GM12878 (cell line): ENCODE results near the gene ABCA10. TPM values are rescaled to one million over a fixed set of nuclear protein-coding genes. Genes with fewer than 3 reads are reported as not detected.

Experiments
- ATAC-seq: fragments of 200-7000 bp; cut with Tn5 transposase; 3 replicates; pipeline ENCODE4 v1.9.1; 2020; ENCODE audit warnings: mild to moderate bottlenecking, moderate library complexity
- BruUV-seq: library from RNA; stranded (reverse); fragments of 400-500 nt; replicated peaks from 2 replicates; lab custom pipeline; 2021; lab: Mats Ljungman, UMichigan
- CTCF ChIA-PET: fragments of 300-600 bp; sonication (Branson Sonifier 250); formaldehyde crosslinking; extraction: SDS; loops from one replicate; lab custom pipeline; 2021; ENCODE audit warnings: inconsistent platforms; lab: Yijun Ruan, JAX
- POLR2A ChIA-PET: fragments of 350-600 bp; formaldehyde crosslinking; extraction: SDS; loops from one replicate; lab custom pipeline; 2021; ENCODE audit warnings: inconsistent platforms; lab: Charles Lee
- RAD21 ChIA-PET: fragments of 300-600 bp; sonication (Branson Sonifier 250); formaldehyde crosslinking; loops from one replicate; lab custom pipeline; 2023; ENCODE audit warnings: antibody characterized with exemption; ENCODE audit not compliant: unreplicated experiment; lab: Charles Lee
- SMC1A ChIA-PET: fragments of 300-600 bp; sonication (Branson Sonifier 250); formaldehyde crosslinking; loops from one replicate; lab custom pipeline; 2023; ENCODE audit not compliant: unreplicated experiment, uncharacterized antibody; lab: Charles Lee
- DNase-seq: peaks from one replicate; pipeline ENCODE4 v3.0.0-alpha.2; 2011; ENCODE audit warnings: low read depth, low spot score
- FAIRE-seq: peaks from 3 replicates; lab custom pipeline; 2011; peaks lifted over from hg19 to GRCh38; lab: Jason Lieb, UNC
- H2AFZ ChIP-seq: 2 replicates; pipeline ENCODE4 v1.6.0; 2011; ENCODE audit warnings: low read depth, low read length, control low read depth; ENCODE audit not compliant: control insufficient read depth
- H3K27ac ChIP-seq: 2 replicates; pipeline ENCODE4 v1.5.1; 2011; ENCODE audit warnings: control low read depth; ENCODE audit not compliant: control insufficient read depth, insufficient read depth
- H3K27me3 ChIP-seq, 2 experiments: replicated peaks in 1 of 2; 2 replicates each; pipeline versions ENCODE4 v1.6.0 to v1.6.1; 2011; ENCODE audit warnings: low read length in 1 of 2; ENCODE audit not compliant: control insufficient read depth in 2 of 2, insufficient read depth in 2 of 2
- H3K36me3 ChIP-seq, 2 experiments: 2 replicates each; pipeline ENCODE4 v1.5.1; 2011; ENCODE audit warnings: low read length in 1 of 2; ENCODE audit not compliant: control insufficient read depth in 2 of 2, insufficient read depth in 2 of 2
- H3K4me1 ChIP-seq: 2 replicates; pipeline ENCODE4 v1.6.1; 2011; ENCODE audit warnings: mild to moderate bottlenecking, low read length, moderate library complexity, mixed read lengths; ENCODE audit not compliant: control insufficient read depth, insufficient read depth
- H3K4me2 ChIP-seq: 2 replicates; pipeline ENCODE4 v1.6.0; 2011; ENCODE audit warnings: control low read depth; ENCODE audit not compliant: control insufficient read depth, insufficient read depth
- H3K4me3 ChIP-seq: fragments of 200-600 bp; sonication (generic); 2 replicates; pipeline ENCODE4 v1.5.1; 2016
- H3K79me2 ChIP-seq: 2 replicates; pipeline ENCODE4 v1.6.0; 2011; ENCODE audit warnings: low read length; ENCODE audit not compliant: control insufficient read depth, insufficient read depth
- H3K9ac ChIP-seq: 2 replicates; pipeline ENCODE4 v1.8.0; 2011; ENCODE audit warnings: low read length, control low read depth, mixed read lengths; ENCODE audit not compliant: control insufficient read depth, insufficient read depth
- H3K9me3 ChIP-seq: replicated peaks from 3 replicates; pipeline ENCODE4 v1.5.1; 2011; ENCODE audit warnings: mild to moderate bottlenecking, low read length; ENCODE audit not compliant: control insufficient read depth, insufficient read depth
- H4K20me1 ChIP-seq: 2 replicates; pipeline ENCODE4 v1.6.0; 2011; ENCODE audit not compliant: control insufficient read depth, insufficient read depth
- CHD2 ChIP-seq: IDR thresholded peaks from 2 replicates; pipeline ENCODE4 v1.6.1; 2011; ENCODE audit warnings: low read depth, low read length, improper control_type of control experiment, borderline replicate concordance
- GABPA ChIP-seq: IDR thresholded peaks from 2 replicates; pipeline ENCODE4 v1.6.1; 2014; ENCODE audit warnings: antibody characterized with exemption, low read depth, mild to moderate bottlenecking, inconsistent platforms
- HDAC6 ChIP-seq: fragments of 200-600 bp; sonication (generic); IDR thresholded peaks from one replicate; pipeline ENCODE4 v1.8.0; 2017; ENCODE audit warnings: antibody characterized with exemption; ENCODE audit not compliant: unreplicated experiment
- IKZF2 ChIP-seq, 2 experiments: fragments of 450-650 bp; IDR thresholded peaks; 2 replicates each; pipeline ENCODE4 v1.6.1; 2017; ENCODE audit warnings: mild to moderate bottlenecking in 2 of 2, moderate library complexity in 2 of 2
- KLF5 ChIP-seq: fragments of 450-650 bp; IDR thresholded peaks from 2 replicates; pipeline ENCODE4 v1.6.1; 2014; ENCODE audit warnings: mild to moderate bottlenecking; ENCODE audit not compliant: partially characterized antibody
- MEF2B ChIP-seq: fragments of 450-650 bp; IDR thresholded peaks from 2 replicates; pipeline ENCODE4 v1.6.1; 2018; ENCODE audit warnings: mild to moderate bottlenecking, moderate library complexity; ENCODE audit not compliant: partially characterized antibody, poor library complexity, severe bottlenecking
- RELA ChIP-seq: fragments of 450-650 bp; IDR thresholded peaks from 2 replicates; pipeline ENCODE4 v1.8.0; 2014; ENCODE audit warnings: borderline replicate concordance; ENCODE audit not compliant: partially characterized antibody
- SMAD1 ChIP-seq: fragments of 450-650 bp; IDR thresholded peaks from 2 replicates; pipeline ENCODE4 v1.6.1; 2018; ENCODE audit warnings: mild to moderate bottlenecking, low read depth; ENCODE audit not compliant: partially characterized antibody
- SMARCA5 ChIP-seq: fragments of 450-650 bp; IDR thresholded peaks from 2 replicates; pipeline ENCODE4 v1.6.1; 2017; ENCODE audit warnings: mild to moderate bottlenecking
- SUPT20H ChIP-seq: IDR thresholded peaks from 2 replicates; pipeline ENCODE4 v1.6.1; 2011; ENCODE audit warnings: low read depth, mild to moderate bottlenecking, low read length, moderate library complexity, borderline replicate concordance; ENCODE audit not compliant: control insufficient read depth
- WGBS: methylation state at CpG from one replicate; pipeline ENCODE4 v1.1.6; 2016; ENCODE audit warnings: low lambda C conversion rate; ENCODE audit not compliant: insufficient replicate concordance, insufficient coverage; ENCODE audit errors: missing lambda C conversion rate; 5-methylcytosine and 5-hydroxymethylcytosine counted together
- in situ Hi-C: fragments of 300-500 bp; cut with MboI; formaldehyde crosslinking; loops from 9 replicates; pipeline ENCODE4 v1.14.3; 2018; ENCODE audit warnings: mixed read lengths
- intact Hi-C: fragments of 100-400 bp; cut with micrococcal nuclease; formaldehyde crosslinking; loops from one replicate; pipeline ENCODE4 v1.14.2; 2022; ENCODE audit not compliant: unreplicated experiment
- polyA plus RNA-seq, 11 experiments: library from polyadenylated mRNA; depleted of rRNA in 4 of 11; unstranded in 6 of 11; stranded (reverse) in 5 of 11; fragments of >200 nt; fragmentation: Nextera tagmentation in 4 of 11; fragmentation: Illumina TruSeq in 1 of 11; extraction: Ambion mirVana in 4 of 11; extraction: Trizol in 1 of 11; gene quantifications; 1 replicate in 1 of 11; 2 replicates in 10 of 11; pipeline versions ENCODE4 v1.2.1 to v1.2.3, GENCODE V29; 2011 to 2016; ENCODE audit warnings: inconsistent platforms in 2 of 11, missing spikeins in 2 of 11, low read depth in 1 of 11
- total RNA-seq, 4 experiments: library from RNA; depleted of rRNA in 3 of 4; stranded (reverse); fragments of >200 nt in 3 of 4; fragmentation: Illumina TruSeq in 1 of 4; extraction: Trizol in 1 of 4; gene quantifications; 2 replicates each; pipeline versions ENCODE4 v1.2.1 to v1.2.3, GENCODE V29; 2013 to 2021
- TF ChIP-seq, protein P1 (sequence below): fragments of 150-350 bp; IDR thresholded peaks from 2 replicates; pipeline ENCODE4 v1.6.1; 2016; ENCODE audit warnings: low read depth, low read length
- TF ChIP-seq, protein P2 (sequence below): fragments of 450-650 bp; IDR thresholded peaks from 2 replicates; pipeline ENCODE4 v1.6.1; 2014; ENCODE audit warnings: mild to moderate bottlenecking
- TF ChIP-seq, protein P3 (sequence below): fragments of 450-650 bp; IDR thresholded peaks from 2 replicates; pipeline ENCODE4 v1.6.1; 2018; ENCODE audit warnings: mild to moderate bottlenecking, low read depth, moderate library complexity; ENCODE audit not compliant: partially characterized antibody

ABCA10 gene
- total and polyA plus RNA-seq, 10 of the 15 experiments (the other 5 are each of a cell fraction or from before 2014, with no cell fraction given): 0.33 to 3.0 (median 0.83) TPM

GRCh38 chr17:69143151-69143550, 85.5 kb downstream of the ABCA10 start:
- ChIA-PET POLR2A (no interaction called here), SMC1A (interaction anchor here (3.1 kb wide), 1 partner anchor 15 kb away, joined by 18 read pairs; no protein-coding TSS in a partner anchor), RAD21 (interaction anchor here (1.1 to 1.3 kb wide), 2 partner anchors 15 to 348 kb away, joined by 3 to 4 read pairs; no protein-coding TSS in a partner anchor), CTCF (no interaction called here)
- DNase-seq (no peak), ATAC-seq (no peak), FAIRE-seq (no peak)
- no TSS peak for BruUV-seq
- Histone ChIP-seq H3K79me2 (no peaks in the 10 kb centered on the region), H2AFZ (no peak overlapping the region), H3K9ac (no peak overlapping the region), H3K4me3 (no peak overlapping the region), H3K4me1 (no peaks in the 10 kb centered on the region), H3K27ac (no peak overlapping the region), H4K20me1 (no peaks in the 10 kb centered on the region), H3K9me3 (no peaks in the 10 kb centered on the region), H3K27me3 (no peaks in the 10 kb centered on the region), H3K4me2 (no peak overlapping the region), H3K36me3 (no peaks in the 10 kb centered on the region; a peak in 1 of 4 replicates)
- in situ Hi-C loops (no loop called here), intact Hi-C loops (no loop called here)
- 93% methylated on average over 1 of the region's 1 CpG for WGBS
- TF ChIP-seq HDAC6 (no peak), GABPA (no peak), CHD2 (no peak), RELA (no peak), SMAD1 (no peak), KLF5 (no peak), SMARCA5 (no peak), MEF2B (no peak), IKZF2 (IDR thresholded peaks at IDR 0.05) (no peak), SUPT20H (no peak)
- TF ChIP-seq, protein P1, sequence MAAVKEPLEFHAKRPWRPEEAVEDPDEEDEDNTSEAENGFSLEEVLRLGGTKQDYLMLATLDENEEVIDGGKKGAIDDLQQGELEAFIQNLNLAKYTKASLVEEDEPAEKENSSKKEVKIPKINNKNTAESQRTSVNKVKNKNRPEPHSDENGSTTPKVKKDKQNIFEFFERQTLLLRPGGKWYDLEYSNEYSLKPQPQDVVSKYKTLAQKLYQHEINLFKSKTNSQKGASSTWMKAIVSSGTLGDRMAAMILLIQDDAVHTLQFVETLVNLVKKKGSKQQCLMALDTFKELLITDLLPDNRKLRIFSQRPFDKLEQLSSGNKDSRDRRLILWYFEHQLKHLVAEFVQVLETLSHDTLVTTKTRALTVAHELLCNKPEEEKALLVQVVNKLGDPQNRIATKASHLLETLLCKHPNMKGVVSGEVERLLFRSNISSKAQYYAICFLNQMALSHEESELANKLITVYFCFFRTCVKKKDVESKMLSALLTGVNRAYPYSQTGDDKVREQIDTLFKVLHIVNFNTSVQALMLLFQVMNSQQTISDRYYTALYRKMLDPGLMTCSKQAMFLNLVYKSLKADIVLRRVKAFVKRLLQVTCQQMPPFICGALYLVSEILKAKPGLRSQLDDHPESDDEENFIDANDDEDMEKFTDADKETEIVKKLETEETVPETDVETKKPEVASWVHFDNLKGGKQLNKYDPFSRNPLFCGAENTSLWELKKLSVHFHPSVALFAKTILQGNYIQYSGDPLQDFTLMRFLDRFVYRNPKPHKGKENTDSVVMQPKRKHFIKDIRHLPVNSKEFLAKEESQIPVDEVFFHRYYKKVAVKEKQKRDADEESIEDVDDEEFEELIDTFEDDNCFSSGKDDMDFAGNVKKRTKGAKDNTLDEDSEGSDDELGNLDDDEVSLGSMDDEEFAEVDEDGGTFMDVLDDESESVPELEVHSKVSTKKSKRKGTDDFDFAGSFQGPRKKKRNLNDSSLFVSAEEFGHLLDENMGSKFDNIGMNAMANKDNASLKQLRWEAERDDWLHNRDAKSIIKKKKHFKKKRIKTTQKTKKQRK: no peak
- TF ChIP-seq, protein P2, sequence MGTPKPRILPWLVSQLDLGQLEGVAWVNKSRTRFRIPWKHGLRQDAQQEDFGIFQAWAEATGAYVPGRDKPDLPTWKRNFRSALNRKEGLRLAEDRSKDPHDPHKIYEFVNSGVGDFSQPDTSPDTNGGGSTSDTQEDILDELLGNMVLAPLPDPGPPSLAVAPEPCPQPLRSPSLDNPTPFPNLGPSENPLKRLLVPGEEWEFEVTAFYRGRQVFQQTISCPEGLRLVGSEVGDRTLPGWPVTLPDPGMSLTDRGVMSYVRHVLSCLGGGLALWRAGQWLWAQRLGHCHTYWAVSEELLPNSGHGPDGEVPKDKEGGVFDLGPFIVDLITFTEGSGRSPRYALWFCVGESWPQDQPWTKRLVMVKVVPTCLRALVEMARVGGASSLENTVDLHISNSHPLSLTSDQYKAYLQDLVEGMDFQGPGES: no peak
- TF ChIP-seq, protein P3, sequence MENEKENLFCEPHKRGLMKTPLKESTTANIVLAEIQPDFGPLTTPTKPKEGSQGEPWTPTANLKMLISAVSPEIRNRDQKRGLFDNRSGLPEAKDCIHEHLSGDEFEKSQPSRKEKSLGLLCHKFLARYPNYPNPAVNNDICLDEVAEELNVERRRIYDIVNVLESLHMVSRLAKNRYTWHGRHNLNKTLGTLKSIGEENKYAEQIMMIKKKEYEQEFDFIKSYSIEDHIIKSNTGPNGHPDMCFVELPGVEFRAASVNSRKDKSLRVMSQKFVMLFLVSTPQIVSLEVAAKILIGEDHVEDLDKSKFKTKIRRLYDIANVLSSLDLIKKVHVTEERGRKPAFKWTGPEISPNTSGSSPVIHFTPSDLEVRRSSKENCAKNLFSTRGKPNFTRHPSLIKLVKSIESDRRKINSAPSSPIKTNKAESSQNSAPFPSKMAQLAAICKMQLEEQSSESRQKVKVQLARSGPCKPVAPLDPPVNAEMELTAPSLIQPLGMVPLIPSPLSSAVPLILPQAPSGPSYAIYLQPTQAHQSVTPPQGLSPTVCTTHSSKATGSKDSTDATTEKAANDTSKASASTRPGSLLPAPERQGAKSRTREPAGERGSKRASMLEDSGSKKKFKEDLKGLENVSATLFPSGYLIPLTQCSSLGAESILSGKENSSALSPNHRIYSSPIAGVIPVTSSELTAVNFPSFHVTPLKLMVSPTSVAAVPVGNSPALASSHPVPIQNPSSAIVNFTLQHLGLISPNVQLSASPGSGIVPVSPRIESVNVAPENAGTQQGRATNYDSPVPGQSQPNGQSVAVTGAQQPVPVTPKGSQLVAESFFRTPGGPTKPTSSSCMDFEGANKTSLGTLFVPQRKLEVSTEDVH: no peak
